Activated naive CD8-positive, alpha-beta T cell treated with anti-CD3 and anti-CD28 coated beads, Interleukin-2, amount 10 ng/mL, durations not matched to agents 7 days and 5 days (primary cell): ENCODE data around the gene PRKCE. TPM values are rescaled to one million over a fixed set of nuclear protein-coding genes. Genes with fewer than 3 reads are reported as not detected.
"Not testable (repeated sequence)": the region's sequence is repeated elsewhere in the genome, so short reads cannot be mapped to it uniquely, and the experiment has no call there.

ENCODE experiments used
- ATAC-seq: fragments of 150-1000 bp; cut with Tn5 transposase; one replicate; pipeline ENCODE4 v1.10.0; 2021; ENCODE audit warnings: low read depth, moderate library complexity
- POLR2A ChIA-PET: fragments of 350-600 bp; sonication (Branson Sonifier 250); formaldehyde crosslinking; loops from one replicate; lab custom pipeline; 2021; ENCODE audit warnings: antibody characterized with exemption; lab: Charles Lee
- DNase-seq: peaks from one replicate; pipeline ENCODE4 v3.0.0; 2021
- H3K27ac Mint-ChIP-seq: one replicate; pipeline ENCODE4 v1.8.0; 2022; ENCODE audit warnings: mild to moderate bottlenecking, mixed read lengths
- H3K27me3 Mint-ChIP-seq: one replicate; pipeline ENCODE4 v1.8.0; 2022; ENCODE audit warnings: mild to moderate bottlenecking, moderate library complexity, mixed read lengths
- H3K36me3 Mint-ChIP-seq: one replicate; pipeline ENCODE4 v1.8.0; 2021; ENCODE audit warnings: mild to moderate bottlenecking, mixed read lengths
- H3K4me1 Mint-ChIP-seq: one replicate; pipeline ENCODE4 v1.8.0; 2021; ENCODE audit warnings: mixed read lengths
- H3K4me3 Mint-ChIP-seq: one replicate; pipeline ENCODE4 v1.8.0; 2022; ENCODE audit warnings: mild to moderate bottlenecking, moderate library complexity, mixed read lengths
- H3K9me3 Mint-ChIP-seq: one replicate; pipeline ENCODE4 v1.8.0; 2021; ENCODE audit warnings: mixed read lengths
- total RNA-seq, 2 experiments: library from RNA; stranded (reverse); gene quantifications; one replicate each; pipeline ENCODE4 v1.2.3, GENCODE V29; 2021

Gene PRKCE
- total RNA-seq, 2 experiments from 2014 or later: 18.4 to 20.5 TPM

DNA sequence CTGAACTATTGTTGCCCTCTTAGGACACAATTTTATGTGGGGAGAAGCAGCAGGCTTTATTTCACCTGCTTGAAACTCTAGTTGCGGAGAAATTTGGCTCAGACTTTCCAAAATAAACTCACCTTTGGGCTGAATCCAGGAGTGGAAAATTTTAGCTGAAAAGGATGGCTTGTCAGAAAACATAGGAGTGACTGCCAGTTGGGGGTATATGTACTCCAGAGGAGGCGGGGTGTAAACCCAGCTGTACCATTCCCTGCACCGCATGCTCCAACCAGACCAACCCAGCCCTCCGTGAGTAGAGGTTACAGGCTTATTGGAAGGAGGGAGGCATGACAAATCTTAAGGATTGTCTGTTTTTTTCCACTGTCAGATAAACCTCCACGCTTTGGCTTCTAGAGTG is 53.8 kb downstream of the PRKCE start:
- POLR2A ChIA-PET: no interaction called here
- H3K4me1 Mint-ChIP-seq: no peaks in the 10 kb centered on the region
- H3K36me3 Mint-ChIP-seq: peaks cover 21% of the 10 kb centered on the region
- no peak overlapping the region for H3K27ac Mint-ChIP-seq
- peaks cover 4% of the 10 kb centered on the region for H3K9me3 Mint-ChIP-seq
- no peaks in the 10 kb centered on the region for H3K27me3 Mint-ChIP-seq
- no peak for ATAC-seq
- no peak overlapping the region for H3K4me3 Mint-ChIP-seq
- DNase-seq: no peak

DNA sequence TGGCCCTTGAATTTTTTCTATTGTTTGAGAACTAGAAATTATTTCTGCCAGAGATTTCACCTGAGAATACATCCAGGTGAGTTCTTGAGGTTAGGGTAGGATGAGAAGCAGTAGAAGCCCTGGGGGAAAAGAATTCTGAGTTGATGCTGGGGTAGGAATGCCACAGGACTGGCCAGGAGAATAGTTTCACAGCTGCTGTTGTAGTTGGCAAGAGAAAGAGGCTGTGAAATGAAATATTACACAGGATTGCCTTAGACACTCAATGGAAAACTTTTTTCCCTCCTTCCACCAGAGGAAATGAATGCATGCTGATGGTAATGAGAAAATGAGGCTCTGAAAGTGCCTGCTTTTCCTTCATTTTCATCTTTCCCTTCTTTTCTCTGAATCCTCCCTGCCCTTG is 54.6 kb downstream of the PRKCE start:
- POLR2A ChIA-PET: no interaction called here
- no peak overlapping the region for H3K27ac Mint-ChIP-seq
- peaks cover 21% of the 10 kb centered on the region for H3K36me3 Mint-ChIP-seq
- ATAC-seq: no peak
- no peak overlapping the region for H3K4me3 Mint-ChIP-seq
- peaks cover 4% of the 10 kb centered on the region for H3K9me3 Mint-ChIP-seq
- DNase-seq: no peak
- H3K4me1 Mint-ChIP-seq: no peaks in the 10 kb centered on the region
- H3K27me3 Mint-ChIP-seq: no peaks in the 10 kb centered on the region

DNA sequence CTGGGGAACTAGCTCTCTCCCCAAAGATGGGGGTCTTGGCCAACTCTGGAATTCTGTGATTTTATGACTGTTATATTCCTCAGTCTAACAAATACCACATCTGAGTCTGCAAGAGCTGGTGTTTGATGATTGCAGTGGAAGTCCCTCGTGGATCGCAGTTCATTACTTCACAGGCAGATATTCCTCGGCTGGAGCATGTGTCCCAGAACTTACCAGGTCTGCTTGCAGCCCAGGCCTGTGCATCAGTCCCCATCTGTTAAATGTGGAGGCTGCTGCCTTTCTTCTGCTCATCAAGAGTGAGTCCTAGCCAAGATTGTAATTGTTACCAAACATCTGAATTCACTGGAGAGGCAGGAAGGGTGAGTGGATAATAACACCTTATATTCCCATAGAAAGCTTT is 55.5 kb downstream of the PRKCE start:
- DNase-seq: no peak
- peaks cover 19% of the 10 kb centered on the region for H3K36me3 Mint-ChIP-seq
- POLR2A ChIA-PET: no interaction called here
- H3K4me1 Mint-ChIP-seq: no peaks in the 10 kb centered on the region
- ATAC-seq: no peak
- H3K9me3 Mint-ChIP-seq: peaks cover 4% of the 10 kb centered on the region
- no peak overlapping the region for H3K4me3 Mint-ChIP-seq
- H3K27ac Mint-ChIP-seq: no peak overlapping the region
- no peaks in the 10 kb centered on the region for H3K27me3 Mint-ChIP-seq

GRCh38 chr2:45707661-45708060 is 56.2 kb downstream of the PRKCE start:
- DNase-seq (no peak), ATAC-seq (no peak)
- Mint-ChIP-seq H3K36me3 (peaks cover 19% of the 10 kb centered on the region), H3K27me3 (no peaks in the 10 kb centered on the region), H3K9me3 (peaks cover 4% of the 10 kb centered on the region), H3K4me1 (no peaks in the 10 kb centered on the region), H3K27ac (no peak overlapping the region), H3K4me3 (no peak overlapping the region)
- POLR2A ChIA-PET: no interaction called here

- H3K9me3 Mint-ChIP-seq: peaks cover 4% of the 10 kb centered on the region
- POLR2A ChIA-PET: no interaction called here
- no peak overlapping the region for H3K4me3 Mint-ChIP-seq
- no peaks in the 10 kb centered on the region for H3K4me1 Mint-ChIP-seq
- no peak for ATAC-seq
- no peaks in the 10 kb centered on the region for H3K27me3 Mint-ChIP-seq
- H3K36me3 Mint-ChIP-seq: peaks cover 19% of the 10 kb centered on the region
- H3K27ac Mint-ChIP-seq: no peak overlapping the region
- DNase-seq: no peak
Measured at GRCh38 chr2:45708501-45708900, 57.0 kb downstream of the PRKCE start.

- POLR2A ChIA-PET: no interaction called here
- no peak overlapping the region for H3K4me3 Mint-ChIP-seq
- peaks cover 1% of the 10 kb centered on the region for H3K4me1 Mint-ChIP-seq
Measured at GRCh38 chr2:45709137-45709536, 57.7 kb downstream of the PRKCE start.

GRCh38 chr2:45710468-45710867 is 59.0 kb downstream of the PRKCE start:
- no peaks in the 10 kb centered on the region for H3K27me3 Mint-ChIP-seq
- POLR2A ChIA-PET: no interaction called here
- H3K4me1 Mint-ChIP-seq: peaks cover 3% of the 10 kb centered on the region
- no peak overlapping the region for H3K27ac Mint-ChIP-seq
- peaks cover 4% of the 10 kb centered on the region for H3K9me3 Mint-ChIP-seq
- H3K4me3 Mint-ChIP-seq: no peak overlapping the region
- DNase-seq: no peak
- H3K36me3 Mint-ChIP-seq: peaks cover 19% of the 10 kb centered on the region
- ATAC-seq: no peak

More at GRCh38 chr2:45709137-45709536, 57.7 kb downstream of the PRKCE start:
- no peak overlapping the region for H3K27ac Mint-ChIP-seq
- ATAC-seq (no peak), DNase-seq (no peak)
- H3K36me3 Mint-ChIP-seq: peaks cover 19% of the 10 kb centered on the region
- H3K9me3 Mint-ChIP-seq: peaks cover 4% of the 10 kb centered on the region
- H3K27me3 Mint-ChIP-seq: no peaks in the 10 kb centered on the region

GRCh38 chr2:45711224-45711623 is 59.7 kb downstream of the PRKCE start:
- Mint-ChIP-seq H3K27me3 (no peaks in the 10 kb centered on the region), H3K4me1 (peaks cover 3% of the 10 kb centered on the region), H3K4me3 (no peak overlapping the region), H3K9me3 (peaks cover 4% of the 10 kb centered on the region), H3K36me3 (peaks cover 19% of the 10 kb centered on the region), H3K27ac (no peak overlapping the region)
- POLR2A ChIA-PET: no interaction called here
- ATAC-seq: no peak
- no peak for DNase-seq

GRCh38 chr2:45712570-45712969 is 61.1 kb downstream of the PRKCE start:
- ATAC-seq (no peak), DNase-seq (no peak)
- Mint-ChIP-seq H3K27ac (no peak overlapping the region), H3K36me3 (peaks cover 17% of the 10 kb centered on the region), H3K27me3 (no peaks in the 10 kb centered on the region), H3K9me3 (peaks cover 2% of the 10 kb centered on the region), H3K4me3 (no peak overlapping the region), H3K4me1 (peaks cover 3% of the 10 kb centered on the region)
- POLR2A ChIA-PET: no interaction called here

- ATAC-seq: no peak
- H3K36me3 Mint-ChIP-seq: peaks cover 11% of the 10 kb centered on the region
Measured at GRCh38 chr2:45713136-45713535, 61.7 kb downstream of the PRKCE start.

GRCh38 chr2:45713591-45713990 is 62.1 kb downstream of the PRKCE start:
- Mint-ChIP-seq H3K27me3 (no peaks in the 10 kb centered on the region), H3K4me1 (peaks cover 3% of the 10 kb centered on the region), H3K4me3 (no peak overlapping the region), H3K9me3 (no peaks in the 10 kb centered on the region), H3K36me3 (peaks cover 6% of the 10 kb centered on the region), H3K27ac (no peak overlapping the region)
- no peak for ATAC-seq
- POLR2A ChIA-PET: no interaction called here
- DNase-seq: no peak

More at GRCh38 chr2:45713136-45713535, 61.7 kb downstream of the PRKCE start:
- peaks cover 3% of the 10 kb centered on the region for H3K4me1 Mint-ChIP-seq
- POLR2A ChIA-PET: no interaction called here
- no peaks in the 10 kb centered on the region for H3K27me3 Mint-ChIP-seq
- H3K27ac Mint-ChIP-seq: no peak overlapping the region
- no peak overlapping the region for H3K4me3 Mint-ChIP-seq
- H3K9me3 Mint-ChIP-seq: no peaks in the 10 kb centered on the region
- DNase-seq: no peak

DNA sequence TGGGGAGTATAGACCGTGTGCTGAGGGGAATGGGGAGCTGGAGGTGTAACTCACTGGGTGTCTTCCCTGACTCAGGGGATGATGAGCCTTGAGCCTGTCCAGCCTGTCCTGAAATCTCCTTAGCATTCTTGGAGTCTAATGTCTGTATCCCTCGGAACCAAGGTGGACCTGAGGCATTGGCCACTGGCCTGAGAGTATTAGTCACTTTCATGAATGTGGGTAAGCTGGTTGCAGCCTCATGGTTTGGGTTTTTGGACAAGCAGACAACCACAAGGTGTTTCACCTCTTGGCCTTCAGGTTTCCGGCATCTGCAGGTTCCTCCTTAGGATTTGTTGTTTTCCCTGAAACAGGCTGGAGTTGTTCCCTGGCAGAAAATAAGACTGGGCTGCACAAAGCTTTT is 63.2 kb downstream of the PRKCE start:
- Mint-ChIP-seq H3K9me3 (no peaks in the 10 kb centered on the region), H3K4me1 (peaks cover 3% of the 10 kb centered on the region), H3K27ac (no peak overlapping the region), H3K36me3 (peaks cover 3% of the 10 kb centered on the region), H3K4me3 (no peak overlapping the region), H3K27me3 (no peaks in the 10 kb centered on the region)
- no peak for DNase-seq
- POLR2A ChIA-PET: no interaction called here
- ATAC-seq: no peak

DNA sequence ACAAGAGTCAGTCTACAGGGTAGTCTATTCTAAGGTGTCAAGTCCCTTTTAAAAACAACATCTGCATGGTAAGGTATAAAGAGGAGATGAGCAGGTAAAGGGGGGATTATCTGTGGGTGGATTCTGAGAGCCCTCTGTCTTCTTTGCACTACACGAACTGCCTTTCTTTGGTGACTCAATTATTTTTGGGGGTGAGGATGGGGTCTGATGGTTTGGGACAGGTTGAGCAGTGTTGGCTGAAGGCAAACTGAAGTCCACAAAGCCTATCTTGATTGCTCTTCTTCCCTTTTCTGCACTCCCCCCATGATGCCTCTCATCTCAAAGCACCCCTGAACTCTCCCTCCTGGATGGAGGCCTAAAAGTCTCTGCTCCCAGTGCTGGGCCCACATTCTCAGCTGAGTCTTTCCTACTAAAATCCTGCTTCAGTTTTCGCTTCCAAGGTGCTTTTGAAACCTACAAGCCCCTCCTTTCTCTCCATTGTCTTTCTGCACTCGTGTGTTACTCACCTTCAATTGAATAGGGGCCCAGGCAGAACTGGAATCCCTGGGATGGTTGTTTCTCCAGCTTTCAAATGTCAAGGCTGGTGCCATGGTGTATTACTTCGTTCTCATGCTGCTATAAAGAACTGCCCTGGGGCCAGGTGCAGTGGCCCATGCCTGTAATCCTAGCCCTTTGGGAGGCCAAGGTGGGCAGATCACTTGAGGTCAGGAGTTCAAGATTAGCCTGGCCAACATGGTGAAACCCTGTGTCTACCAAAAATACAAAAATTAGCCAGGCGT is 64.3 kb downstream of the PRKCE start:
- H3K4me1 Mint-ChIP-seq: peaks cover 3% of the 10 kb centered on the region
- no peak for DNase-seq
- H3K9me3 Mint-ChIP-seq: no peaks in the 10 kb centered on the region
- H3K27ac Mint-ChIP-seq: no peak overlapping the region
- POLR2A ChIA-PET: no interaction called here
- no peaks in the 10 kb centered on the region for H3K27me3 Mint-ChIP-seq
- peaks cover 3% of the 10 kb centered on the region for H3K36me3 Mint-ChIP-seq
- no peak for ATAC-seq
- no peak overlapping the region for H3K4me3 Mint-ChIP-seq

GRCh38 chr2:45716432-45716831 is 65.0 kb downstream of the PRKCE start:
- H3K4me1 Mint-ChIP-seq, H3K4me3 Mint-ChIP-seq, ATAC-seq, POLR2A ChIA-PET, H3K36me3 Mint-ChIP-seq, H3K27me3 Mint-ChIP-seq, DNase-seq, H3K9me3 Mint-ChIP-seq, H3K27ac Mint-ChIP-seq: not testable (repeated sequence)
